Erythroblast (primary cell): Measurements from ENCODE around the gene CLCN3.
"Not testable (repeated sequence)": the region's sequence is repeated elsewhere in the genome, so short reads cannot be mapped to it uniquely, and the experiment has no call there.

Experiments
- DNase-seq, 2 experiments: peaks; one replicate each; lab custom pipeline; 2025; lab: John Stamatoyannopoulos, UW
- GATA1 ChIP-seq: IDR thresholded peaks from 2 replicates; pipeline ENCODE4 v1.6.1; 2011; ENCODE audit warnings: low read depth, mild to moderate bottlenecking, control low read depth, low read length, moderate library complexity
- POLR2A ChIP-seq: IDR thresholded peaks from 2 replicates; pipeline ENCODE4 v1.6.1; 2011; ENCODE audit warnings: mild to moderate bottlenecking, low read length

The CLCN3 gene

DNA sequence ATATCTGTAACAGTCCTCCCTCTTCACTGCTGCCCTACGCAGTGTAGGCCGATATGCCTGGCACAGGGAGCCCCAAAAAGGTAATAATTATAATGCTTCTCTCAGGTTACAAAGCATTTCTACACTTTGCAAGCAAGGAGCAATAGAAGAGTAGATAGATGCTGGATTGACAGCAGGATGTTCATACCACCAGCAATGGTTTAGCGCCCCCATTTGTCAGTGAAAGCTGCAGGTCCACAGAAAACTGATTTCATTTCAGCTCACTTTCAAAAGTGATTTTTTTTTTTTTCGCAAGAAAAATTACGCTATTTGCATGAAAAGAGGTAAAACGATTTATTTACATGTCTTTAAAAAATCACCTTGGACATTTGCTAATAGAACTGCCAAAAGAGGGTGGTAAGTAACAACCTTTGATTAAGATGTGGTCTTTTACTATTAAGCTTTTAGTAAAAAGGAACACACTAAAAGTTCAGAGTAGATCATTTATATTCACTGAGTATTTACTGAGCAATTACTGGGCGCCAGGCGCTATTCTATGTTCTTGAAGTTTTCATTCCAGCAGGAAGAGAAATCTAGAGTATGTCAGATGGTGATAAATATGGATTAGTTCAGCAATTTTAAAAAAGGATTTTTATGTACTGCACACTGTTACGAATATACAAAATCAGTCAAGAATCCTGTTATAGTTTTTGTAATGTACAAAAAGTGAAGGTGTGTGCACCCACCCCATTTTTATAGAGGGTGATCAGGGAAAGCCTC is 103.0 kb downstream of the CLCN3 start:
- peak; percentile 45 to 52 for DNase-seq
- TF ChIP-seq POLR2A, result no peak
- TF ChIP-seq GATA1, result no peak

DNA sequence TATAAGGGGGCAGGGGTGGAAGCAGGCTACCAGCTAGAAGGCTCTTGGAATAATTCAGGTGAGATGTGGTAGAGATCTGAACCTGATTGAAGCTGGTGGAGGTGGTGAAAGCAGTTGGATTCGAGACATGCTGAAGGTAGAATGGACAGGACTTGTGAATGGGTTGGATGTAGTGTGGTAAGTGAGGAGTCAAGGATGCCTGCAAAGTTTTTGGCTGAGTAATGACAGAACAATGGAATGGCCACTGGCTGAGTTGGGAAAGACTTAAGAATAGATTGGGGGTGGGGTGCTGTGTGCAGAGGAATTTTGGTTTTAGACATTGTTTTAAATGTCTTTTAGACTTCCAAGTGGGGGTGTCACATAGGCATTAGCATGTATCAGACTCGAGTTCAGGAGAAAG is 103.9 kb downstream of the CLCN3 start:
- no peak for DNase-seq
- TF ChIP-seq GATA1, result no peak
- TF ChIP-seq POLR2A, result no peak

DNA sequence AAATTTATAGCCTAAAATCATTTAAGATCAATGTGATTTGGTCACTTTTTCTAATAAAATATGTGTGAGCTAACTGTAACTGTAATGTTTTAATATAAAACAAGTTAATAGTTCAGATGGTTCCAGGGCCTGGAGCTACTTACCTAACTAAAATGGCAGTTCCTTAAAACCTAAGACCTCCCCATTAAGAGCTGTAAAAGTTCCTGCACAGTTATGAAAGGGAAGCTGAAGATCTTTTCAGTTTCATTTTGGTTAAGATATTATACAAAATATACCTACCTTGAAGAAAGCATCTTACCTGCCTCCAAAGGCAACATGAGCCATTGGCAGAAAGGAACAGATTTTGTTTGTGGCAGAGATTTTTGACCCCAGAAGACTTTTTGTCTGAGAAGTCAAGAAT is 107.2 kb downstream of the CLCN3 start:
- DNase-seq, result no peak
- TF ChIP-seq GATA1, result no peak

DNA sequence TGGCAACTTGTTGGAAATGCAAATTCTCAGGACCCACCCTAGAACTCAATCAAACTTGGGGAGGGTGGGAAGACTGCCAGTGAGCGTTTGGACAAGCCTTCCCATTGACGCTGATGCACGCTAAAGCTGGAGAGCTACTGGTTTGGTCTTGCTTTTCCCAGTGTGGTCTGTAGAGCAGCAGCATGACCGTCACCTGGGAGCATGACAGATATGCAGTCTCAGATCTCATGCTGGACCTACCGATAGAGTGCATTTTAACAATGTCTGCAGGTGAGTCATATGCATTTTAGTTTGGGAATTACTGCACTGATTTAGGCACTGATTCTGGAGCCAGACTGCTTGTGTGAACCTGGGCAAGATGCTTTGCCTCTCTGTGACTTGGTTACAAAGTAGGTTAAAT is 110.2 kb downstream of the CLCN3 start:
- DNase-seq, result no peak
- no peak for TF ChIP-seq POLR2A
- no peak for TF ChIP-seq GATA1

DNA sequence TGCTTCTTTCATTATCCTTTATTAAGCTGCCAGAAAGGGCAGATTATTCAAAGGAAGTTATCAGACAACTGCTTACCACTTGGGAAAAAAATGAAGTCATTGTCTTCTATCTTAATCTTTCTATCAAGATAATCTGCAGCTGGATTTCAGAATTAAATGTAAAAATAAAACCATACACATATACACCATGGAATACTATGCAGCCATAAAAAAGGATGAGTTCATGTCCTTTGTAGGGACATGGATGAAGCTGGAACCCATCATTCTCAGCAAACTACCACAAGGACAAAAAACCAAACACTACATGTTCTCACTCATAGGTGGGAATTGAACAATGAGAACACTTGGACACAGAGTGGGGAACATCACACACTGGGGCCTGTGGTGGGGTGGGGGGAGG is 118.2 kb downstream of the CLCN3 start:
- not testable (repeated sequence) for DNase-seq

DNA sequence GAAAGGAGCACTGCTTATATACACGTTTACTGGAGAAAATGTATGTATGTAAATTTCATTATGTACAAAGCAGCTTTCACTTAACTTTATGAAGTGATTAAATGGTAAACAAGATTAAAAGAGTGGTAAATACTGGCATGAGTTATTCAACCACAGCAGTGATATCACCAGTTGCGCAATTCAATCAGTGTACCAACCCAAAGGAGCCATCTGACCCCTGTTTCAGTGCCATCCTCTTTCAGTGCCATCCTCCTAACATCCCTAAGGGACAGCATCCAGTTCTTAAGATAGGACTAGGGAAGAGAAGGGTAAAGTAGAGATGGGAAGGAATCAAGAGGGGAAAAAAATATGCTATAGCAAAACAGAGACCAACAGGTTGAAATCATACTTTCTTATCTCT is 121.2 kb downstream of the CLCN3 start:
- TF ChIP-seq POLR2A, result no peak
- no peak for TF ChIP-seq GATA1
- no peak for DNase-seq

DNA sequence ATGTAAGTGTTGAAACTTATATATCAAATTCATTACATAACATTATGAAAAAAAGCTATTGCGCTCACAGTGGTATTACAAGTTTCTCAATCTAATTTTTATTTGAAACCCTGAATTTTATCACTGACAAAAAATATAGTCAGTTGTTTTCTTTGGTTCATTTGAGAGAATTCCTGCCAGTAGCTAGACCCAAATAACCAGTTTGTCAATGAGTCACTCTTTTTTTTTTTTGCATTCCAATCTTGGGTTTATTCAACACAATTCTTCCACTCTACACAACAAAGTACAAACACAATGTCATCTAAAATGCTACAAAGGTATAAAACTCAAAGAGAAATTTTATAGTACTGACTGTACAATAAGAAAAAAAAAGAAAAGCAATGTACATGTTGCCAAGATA is 124.2 kb downstream of the CLCN3 start:
- DNase-seq, result no peak
- TF ChIP-seq POLR2A, result no peak

DNA sequence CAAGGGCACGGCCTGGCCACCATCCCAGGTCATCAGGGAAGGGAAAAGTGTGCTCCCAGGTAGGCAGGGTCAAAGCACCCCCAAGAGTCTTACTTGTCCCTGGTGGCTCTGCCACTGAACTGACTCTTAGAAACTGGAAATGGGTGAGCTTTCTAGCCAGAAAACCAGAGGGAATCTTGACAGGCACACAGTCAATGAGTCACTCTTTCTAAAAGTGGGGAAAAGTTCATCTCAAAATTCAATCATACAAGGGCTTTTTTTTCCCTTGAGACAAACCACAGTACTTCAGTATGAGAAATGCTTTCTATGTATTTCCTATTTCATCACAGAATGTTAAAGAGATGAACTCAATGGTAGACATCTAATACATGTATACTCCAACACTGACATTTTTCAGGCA is 124.9 kb downstream of the CLCN3 start:
- TF ChIP-seq POLR2A, result no peak
- no peak for TF ChIP-seq GATA1
- DNase-seq, result no peak

DNA sequence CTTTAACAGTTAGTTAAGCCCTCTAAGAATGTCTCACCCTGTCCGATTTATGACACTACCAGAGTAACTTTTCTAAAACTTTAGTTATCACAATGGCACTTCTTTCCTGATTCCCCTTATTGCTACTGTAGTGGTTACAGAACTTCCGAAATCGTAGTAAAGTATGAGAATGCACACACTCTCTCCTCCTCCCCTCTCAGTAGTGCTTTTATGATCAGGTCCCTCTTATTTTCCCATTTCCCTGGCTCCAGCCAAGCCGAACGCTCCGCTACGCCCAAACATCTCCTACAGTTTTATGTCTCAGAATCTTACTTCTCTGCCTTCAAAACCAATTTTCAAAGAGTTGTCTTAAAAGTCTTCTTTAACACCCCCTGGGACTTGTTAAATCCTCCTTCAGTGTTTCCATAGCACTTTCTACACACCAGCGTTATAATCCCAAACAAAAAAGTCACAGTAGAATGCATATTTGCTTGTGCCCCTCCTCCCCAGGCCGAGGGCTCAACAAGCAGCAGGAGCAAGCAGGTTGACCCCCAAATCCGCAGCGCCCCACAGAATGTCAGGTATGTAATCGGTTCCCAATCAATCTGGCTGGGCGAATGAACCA is 136.7 kb downstream of the CLCN3 start:
- DNase-seq, result peak; percentile 40 to 69
- no peak for TF ChIP-seq GATA1
- TF ChIP-seq POLR2A, result no peak

DNA sequence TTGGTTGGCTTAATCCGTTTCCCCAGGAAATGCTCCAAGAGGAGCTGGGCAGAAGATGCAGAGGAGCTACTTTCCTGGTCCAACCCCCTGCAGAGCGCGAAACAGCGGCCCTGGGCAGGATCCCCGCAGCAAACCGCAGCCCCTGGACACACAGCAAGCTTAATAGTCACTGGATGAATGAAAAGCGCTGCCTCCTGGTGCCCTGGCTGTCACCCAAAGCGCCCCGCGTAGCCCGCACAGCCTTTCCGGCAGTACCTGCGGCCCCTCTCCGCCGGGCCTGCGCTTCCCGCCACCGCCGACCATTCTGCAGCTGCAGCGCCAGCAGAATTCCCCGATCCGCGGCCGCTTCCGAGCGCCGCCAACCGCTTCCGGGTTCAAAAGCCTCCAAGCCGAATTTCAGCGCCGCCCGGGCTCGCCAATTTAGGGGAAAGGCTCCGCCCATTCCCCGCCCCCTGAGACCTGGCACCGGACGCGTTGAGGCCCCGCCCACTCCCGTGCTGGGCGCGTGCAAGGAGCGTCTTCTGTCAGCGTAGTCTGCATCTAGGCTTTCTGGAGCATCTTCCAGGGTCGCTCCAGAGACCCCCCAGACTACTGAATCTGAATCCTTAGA is 137.3 kb downstream of the CLCN3 start, which contains the start of gene HPF1:
Gene HPF1, minus strand, starts transcription at position 370 of the 610 bp plus-strand sequence. Its CDS starts 67 bp downstream, at position 303.
- DNase-seq, result peak; percentile 94 to 97
- TF ChIP-seq GATA1, result no peak
- peak; percentile 72 for TF ChIP-seq POLR2A

DNA sequence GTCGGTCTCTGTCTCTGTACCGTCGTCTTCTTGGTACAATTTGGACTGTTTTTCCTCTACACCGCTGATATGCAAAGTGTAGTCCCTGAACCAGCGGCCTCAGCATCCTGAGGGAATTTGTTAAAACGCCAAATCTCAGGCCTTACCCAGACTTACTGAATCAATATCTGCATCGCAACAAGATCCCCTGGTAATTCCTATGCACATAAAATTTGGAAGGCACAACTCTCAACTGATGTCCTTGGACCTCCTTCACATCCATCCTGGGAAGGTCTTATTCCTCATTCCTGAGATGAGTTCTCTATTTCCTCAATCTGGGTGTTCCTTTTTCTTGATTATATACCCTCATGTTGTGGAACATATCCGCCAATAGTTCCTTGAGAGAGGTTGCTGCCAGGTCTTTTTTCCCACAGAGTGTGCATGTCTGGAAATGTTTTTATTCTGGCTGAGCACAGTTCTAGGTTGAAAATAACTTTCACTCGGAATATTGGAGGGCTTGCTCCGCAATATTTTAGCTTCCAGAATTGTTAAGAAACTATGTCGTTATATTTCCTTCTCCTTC is 138.1 kb downstream of the CLCN3 start:
- TF ChIP-seq GATA1 (no peak), POLR2A (no peak)
- peak in 1 of 2 experiments; percentile 40 for DNase-seq

DNA sequence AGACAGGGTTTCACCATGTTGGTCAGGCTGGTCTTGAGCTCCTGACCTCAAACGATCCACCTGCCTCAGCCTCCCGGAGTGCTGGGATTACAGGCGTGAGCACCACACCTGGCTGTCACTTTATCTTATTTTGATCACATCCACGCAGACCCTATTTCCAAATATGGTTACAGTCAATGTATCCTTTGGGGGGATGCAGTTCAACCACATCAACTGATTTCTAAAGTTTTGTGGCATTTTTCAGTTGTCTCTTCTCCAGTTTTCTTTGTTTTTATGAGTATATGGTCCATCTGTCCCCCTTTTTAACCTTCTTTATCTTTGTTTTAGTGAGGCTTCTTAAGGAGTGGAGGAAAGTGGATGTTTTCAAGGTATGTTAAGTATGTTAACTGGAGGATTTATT is 141.5 kb downstream of the CLCN3 start:
- TF ChIP-seq POLR2A, result no peak
- no peak for TF ChIP-seq GATA1
- no peak for DNase-seq

DNA sequence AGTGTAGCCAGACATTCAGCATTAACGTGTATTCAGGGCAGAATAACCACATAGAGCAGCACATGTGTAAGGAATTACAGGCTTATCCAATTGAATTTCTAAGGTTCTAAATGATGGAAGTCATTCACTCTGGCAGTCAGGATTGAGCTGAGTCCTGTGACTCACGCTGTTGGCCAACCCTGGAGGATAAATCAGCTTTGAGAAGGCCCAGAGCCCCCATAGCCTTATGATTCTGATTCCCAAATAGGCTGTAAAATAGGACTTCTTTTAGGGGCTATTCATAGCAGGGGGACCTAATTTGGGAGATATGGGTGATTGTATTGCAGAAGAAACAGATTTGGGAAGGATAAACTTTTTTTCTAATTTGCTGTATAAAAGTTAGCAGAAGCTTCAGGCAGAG is 145.5 kb downstream of the CLCN3 start:
- no peak for DNase-seq
- TF ChIP-seq POLR2A, result no peak
- no peak for TF ChIP-seq GATA1

DNA sequence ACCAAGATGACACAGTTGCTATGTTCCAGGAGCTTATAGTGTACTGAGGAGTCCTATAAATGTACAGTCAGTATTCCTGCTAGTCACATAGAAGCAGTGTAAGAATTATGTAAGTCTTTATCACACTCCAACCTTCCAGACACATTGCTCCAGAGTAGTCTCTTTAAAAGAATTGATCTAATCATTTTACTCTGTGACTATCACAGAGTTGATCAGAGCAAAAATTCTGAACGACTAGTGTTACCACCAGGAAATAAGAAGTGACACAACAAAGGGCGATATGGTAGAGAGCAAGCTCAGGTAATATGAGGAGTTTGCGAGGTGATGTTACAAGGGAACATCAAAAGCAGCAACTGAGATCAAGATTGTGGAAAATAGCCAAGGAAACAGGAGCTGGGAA is 146.4 kb downstream of the CLCN3 start:
- DNase-seq, result no peak

More for the DNA sequence above, 146.4 kb downstream of the CLCN3 start:
- TF ChIP-seq GATA1, result no peak
- TF ChIP-seq POLR2A, result no peak
